ENCODE data around the gene AREL1.

Gene AREL1

GRCh38 chr14:74658535-74659131 lies 54.2 kb downstream of the AREL1 start:
- no peak for DNase-seq

- DNase-seq, result no peak
These were observed 55.9 kb downstream of the AREL1 start for GRCh38 chr14:74656964-74657363.

DNA sequence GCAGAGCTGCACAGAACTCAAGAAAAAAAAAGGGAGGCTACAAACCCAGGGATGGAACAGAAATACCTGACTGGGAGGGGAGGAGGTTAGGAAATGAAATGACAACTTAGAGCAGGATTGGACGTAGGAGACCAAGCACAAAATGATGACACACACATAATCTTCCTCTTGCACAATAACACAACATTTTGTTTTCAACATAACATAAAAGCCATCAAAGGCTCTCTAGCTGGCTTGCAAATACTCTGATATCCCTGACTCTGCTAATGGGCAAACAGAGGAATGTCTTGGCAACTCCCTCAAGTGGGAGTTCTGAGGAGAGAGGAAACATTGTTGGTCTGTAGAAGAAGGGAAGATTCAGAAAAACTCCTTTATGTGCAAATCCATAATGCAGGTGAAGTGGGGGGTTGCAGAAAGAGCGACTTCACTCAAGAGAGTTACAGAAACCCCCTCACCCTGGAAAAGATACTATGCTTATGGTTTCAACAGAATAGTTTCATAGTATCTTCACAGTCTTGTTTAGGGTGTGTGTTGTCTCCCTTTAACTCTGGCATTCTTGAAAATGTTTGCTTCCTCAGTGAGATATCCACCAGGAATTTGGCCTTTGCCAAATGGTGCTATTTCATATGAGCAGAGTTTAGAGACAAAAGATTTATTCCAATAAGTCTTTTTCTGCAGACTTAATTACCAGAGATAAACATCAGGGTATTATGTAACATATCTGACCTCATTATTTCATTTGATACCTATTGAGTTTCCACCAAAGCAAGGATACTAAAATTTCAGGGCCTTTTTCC lies 57.1 kb downstream of the AREL1 start:
- no peak for DNase-seq

- DNase-seq, result no peak
These were observed 57.9 kb downstream of the AREL1 start for GRCh38 chr14:74654931-74655330.

- no peak for DNase-seq
These were observed 59.3 kb downstream of the AREL1 start for GRCh38 chr14:74653386-74654138.

DNA sequence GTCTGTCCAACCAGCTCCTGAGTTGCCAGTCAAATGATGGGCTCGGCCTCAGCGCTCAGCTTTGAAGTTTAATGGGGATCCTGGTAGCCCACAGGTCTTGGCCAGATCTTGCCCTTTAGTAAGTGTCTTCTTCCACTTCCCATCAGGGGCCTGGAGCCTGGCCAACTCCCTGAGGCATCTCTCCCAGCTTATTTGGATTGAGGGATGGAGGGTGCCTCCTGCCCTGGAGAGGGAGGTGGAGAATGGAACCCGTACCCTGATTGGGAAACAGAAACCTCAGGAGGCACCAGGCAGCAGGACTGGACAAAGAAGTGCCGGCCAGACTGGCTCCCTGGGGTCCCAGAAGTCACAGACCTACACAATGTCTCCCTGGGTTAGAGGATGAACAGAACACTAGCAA lies 60.3 kb downstream of the AREL1 start:
- no peak for DNase-seq

DNA sequence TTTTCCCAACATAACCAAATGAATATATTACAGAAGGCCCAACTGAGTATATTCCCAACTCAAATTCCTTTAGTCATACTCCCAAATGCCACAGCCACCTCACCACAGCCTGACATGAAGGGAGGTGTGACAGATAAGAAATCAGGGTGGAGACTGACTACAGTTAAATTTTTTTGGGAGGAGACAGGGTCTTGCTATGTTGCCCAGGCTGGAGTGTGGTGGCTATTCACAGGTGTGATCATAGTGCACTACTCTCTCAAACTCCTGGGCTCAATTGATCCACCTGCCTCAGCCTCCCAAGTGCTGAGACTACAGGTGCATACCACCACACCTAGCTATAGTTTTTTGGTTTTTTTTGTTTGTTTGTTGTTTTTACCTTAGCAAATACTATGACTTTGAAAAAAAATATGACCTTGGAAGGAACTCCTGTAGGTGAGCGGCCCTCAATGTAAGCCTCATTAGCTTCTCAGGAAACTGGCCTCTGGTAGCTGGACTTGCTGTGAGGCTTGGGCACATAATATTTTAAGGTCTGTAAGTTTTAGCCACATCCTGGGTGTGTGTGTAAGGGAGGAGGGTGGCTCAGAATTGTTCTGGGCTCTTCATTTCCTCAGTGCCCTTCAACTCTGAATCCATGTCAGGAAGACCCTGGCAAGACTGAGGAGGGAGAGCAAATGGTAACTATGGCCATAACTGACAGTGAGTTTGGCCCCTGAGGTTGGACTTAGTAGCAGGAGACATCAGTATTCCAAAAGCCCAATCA lies 61.8 kb downstream of the AREL1 start:
- DNase-seq, result no peak

- no peak for DNase-seq
These were observed 63.2 kb downstream of the AREL1 start for GRCh38 chr14:74649673-74650072.

DNA sequence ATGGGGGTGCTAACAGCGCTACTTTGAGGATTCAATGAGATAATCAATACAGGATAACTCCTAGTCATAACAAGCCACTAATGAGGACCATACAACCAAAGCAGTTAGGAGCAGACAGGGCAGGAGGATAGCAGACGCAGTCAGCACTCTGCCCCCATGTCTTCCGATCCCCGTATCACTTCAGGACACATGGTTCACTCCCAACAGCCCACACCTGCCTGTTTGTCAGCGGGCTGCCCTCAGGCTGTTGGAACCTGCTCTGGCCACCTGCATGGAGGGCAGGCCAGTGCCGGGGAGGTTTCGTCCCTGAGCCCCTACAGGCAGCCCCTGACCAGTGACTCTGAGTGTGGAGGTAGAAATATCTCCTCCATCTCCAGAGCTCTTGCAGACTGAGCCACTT lies 63.7 kb downstream of the AREL1 start:
- no peak for DNase-seq

- DNase-seq, result no peak
These were observed 64.3 kb downstream of the AREL1 start for GRCh38 chr14:74648601-74649000.

GRCh38 chr14:74647678-74648461 lies 65.0 kb downstream of the AREL1 start:
- no peak for DNase-seq

DNA sequence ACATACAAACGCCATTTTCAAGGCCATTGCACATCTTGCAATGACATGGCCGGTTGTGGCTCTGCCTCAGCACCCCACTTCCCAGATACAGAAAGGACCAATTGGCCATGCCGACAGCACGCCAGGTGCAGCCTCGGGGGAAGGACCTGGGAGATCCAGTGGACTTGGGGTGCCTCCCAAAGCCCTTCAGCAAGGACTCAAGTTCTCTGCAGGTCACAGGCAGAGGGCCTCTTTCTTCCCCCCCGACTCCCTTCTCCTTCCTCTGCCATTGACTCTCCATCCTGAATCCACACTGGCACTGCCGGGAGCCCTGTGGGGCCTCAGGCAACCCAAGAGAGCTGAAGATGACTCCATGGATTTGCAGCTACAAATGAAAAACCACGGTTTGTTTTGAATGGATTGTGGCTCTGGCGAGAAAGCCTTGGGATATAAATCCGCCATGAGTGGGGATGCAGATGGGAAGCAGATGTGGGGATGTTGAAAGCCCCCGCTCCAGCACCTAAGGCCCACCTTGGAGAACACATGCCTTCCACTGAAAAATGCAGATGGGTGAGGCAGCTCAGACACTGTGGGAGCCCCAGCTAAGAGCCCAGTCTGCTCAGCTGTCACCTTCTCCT lies 65.7 kb downstream of the AREL1 start:
- DNase-seq, result no peak

- DNase-seq, result no peak
These were observed 67.0 kb downstream of the AREL1 start for GRCh38 chr14:74645756-74646470.

DNA sequence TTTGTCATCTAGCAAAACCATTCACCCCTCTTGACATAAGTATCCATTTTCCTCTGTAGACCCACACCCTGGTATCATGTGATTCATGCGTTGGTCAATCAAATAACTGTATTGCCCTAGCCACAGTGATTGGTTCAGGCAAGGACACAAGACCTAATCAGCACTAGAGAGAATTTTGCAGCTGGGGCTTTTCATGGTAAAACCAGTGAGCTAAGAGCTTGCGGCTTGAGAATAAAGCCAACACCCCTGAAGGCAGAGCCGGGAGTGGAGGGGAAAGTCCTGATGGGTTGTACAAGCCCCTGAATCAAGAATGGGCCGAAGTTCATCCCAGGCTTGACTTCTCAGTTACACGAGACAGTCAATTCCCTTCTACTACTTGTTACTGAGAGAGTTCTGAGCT lies 67.6 kb downstream of the AREL1 start:
- DNase-seq, result no peak

GRCh38 chr14:74641601-74642391 lies 71.1 kb downstream of the AREL1 start:
- DNase-seq, result no peak

GRCh38 chr14:74638966-74639365 lies 73.9 kb downstream of the AREL1 start:
- DNase-seq, result no peak

- no peak for DNase-seq
These were observed 74.8 kb downstream of the AREL1 start for GRCh38 chr14:74638066-74638465.

DNA sequence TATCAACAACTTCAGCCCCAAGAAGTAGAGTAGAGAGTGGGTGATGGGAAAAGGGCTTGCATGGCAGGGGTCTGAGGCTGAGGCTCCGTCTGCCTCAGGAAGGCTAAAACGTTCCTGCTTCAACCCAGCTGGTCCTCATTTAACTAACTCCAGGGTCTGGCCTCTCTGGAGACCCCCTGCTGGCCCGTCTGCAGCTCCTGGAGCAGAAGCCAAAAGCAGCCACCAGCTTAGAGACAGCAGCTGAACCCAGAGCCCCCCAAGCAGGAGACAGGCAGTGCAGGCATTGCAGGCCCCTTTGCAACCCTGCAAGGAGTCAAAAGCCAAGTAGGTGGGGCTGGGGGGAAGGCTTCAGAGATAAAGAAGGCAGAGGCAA lies 75.7 kb downstream of the AREL1 start:
- no peak for DNase-seq

- no peak for DNase-seq
These were observed 76.3 kb downstream of the AREL1 start for GRCh38 chr14:74636424-74637177.

GRCh38 chr14:74635847-74636246 lies 77.0 kb downstream of the AREL1 start:
- DNase-seq, result no peak

Measured in NCI-H1436 treated with DMSO at 0.1 percent for 48 hours (cell line).